H1 (cell line): ENCODE results near the gene DFFB. TPM values are rescaled to one million over a fixed set of nuclear protein-coding genes. Genes with fewer than 3 reads are reported as not detected.

Experiments used
- CTCF ChIA-PET: fragments of 300-600 bp; sonication (Branson Sonifier 250); formaldehyde crosslinking; loops from one replicate; lab custom pipeline; 2021; ENCODE audit not compliant: partially characterized antibody; lab: Charles Lee
- POLR2A ChIA-PET: fragments of 300-600 bp; sonication (Branson Sonifier 250); formaldehyde crosslinking; loops from one replicate; lab custom pipeline; 2021; ENCODE audit warnings: inconsistent platforms; ENCODE audit not compliant: partially characterized antibody; lab: Charles Lee
- DNase-seq, 2 experiments: peaks; one replicate each; pipeline versions ENCODE4 v3.0.0 to v3.0.0-alpha.2; 2010 to 2022; ENCODE audit warnings: low spot score in 2 of 2, low read depth in 1 of 2, mixed read lengths in 1 of 2
- FAIRE-seq: peaks from 2 replicates; lab custom pipeline; 2011; peaks lifted over from hg19 to GRCh38; lab: Jason Lieb, UNC
- H2AFZ ChIP-seq: 2 replicates; pipeline ENCODE4 v1.8.1; 2012; ENCODE audit warnings: low read length, inconsistent platforms
- H2AK5ac ChIP-seq: 2 replicates; pipeline ENCODE4 v1.6.1; 2013; ENCODE audit warnings: low read depth, low read length
- H2BK120ac ChIP-seq: replicated peaks from 2 replicates; pipeline ENCODE3; 2013; ENCODE audit warnings: low read depth, low read length, inconsistent platforms
- H2BK12ac ChIP-seq: 2 replicates; pipeline ENCODE4 v1.6.1; 2013; ENCODE audit warnings: low read depth, low read length
- H2BK15ac ChIP-seq: 2 replicates; pipeline ENCODE4 v1.6.1; 2013; ENCODE audit warnings: low read length
- H2BK20ac ChIP-seq: 2 replicates; pipeline ENCODE4 v1.6.1; 2013; ENCODE audit warnings: low read length
- H2BK5ac ChIP-seq: 2 replicates; pipeline ENCODE4 v1.6.1; 2013; ENCODE audit warnings: low read depth, low read length
- H3K14ac ChIP-seq: 2 replicates; pipeline ENCODE4 v1.6.1; 2013; ENCODE audit warnings: inconsistent platforms; ENCODE audit not compliant: insufficient read length
- H3K18ac ChIP-seq: 2 replicates; pipeline ENCODE4 v1.6.1; 2013; ENCODE audit warnings: low read length; ENCODE audit errors: extremely low read depth
- H3K23ac ChIP-seq: 2 replicates; pipeline ENCODE4 v1.6.1; 2013; ENCODE audit warnings: inconsistent platforms; ENCODE audit not compliant: insufficient read length
- H3K23me2 ChIP-seq: 2 replicates; pipeline ENCODE4 v1.6.1; 2013; ENCODE audit warnings: low read depth, low read length
- H3K27ac ChIP-seq: 2 replicates; pipeline ENCODE4 v1.6.1; 2011; ENCODE audit warnings: low read depth, low read length, inconsistent platforms
- H3K27me3 ChIP-seq, 4 experiments: replicated peaks in 1 of 4; 1 replicate in 1 of 4; 2 replicates in 3 of 4; pipeline versions ENCODE4 v1.6.1 to v1.8.1; 2011 to 2013; ENCODE audit warnings: low read length in 3 of 4, mild to moderate bottlenecking in 3 of 4, inconsistent platforms in 2 of 4, mixed read lengths in 2 of 4, moderate library complexity in 1 of 4; ENCODE audit not compliant: control insufficient read depth in 3 of 4, insufficient read depth in 3 of 4; ENCODE audit errors: extremely low read depth in 1 of 4
- H3K36me3 ChIP-seq, 4 experiments: 2 replicates each; pipeline versions ENCODE4 v1.6.1 to v1.8.1; 2011 to 2013; ENCODE audit warnings: mild to moderate bottlenecking in 4 of 4, low read length in 3 of 4, moderate library complexity in 2 of 4, control low read depth in 1 of 4, inconsistent platforms in 1 of 4; ENCODE audit not compliant: insufficient read depth in 4 of 4, control insufficient read depth in 2 of 4
- H3K4ac ChIP-seq: replicated peaks from 2 replicates; pipeline ENCODE3; 2013; ENCODE audit warnings: low read length, low read depth, mixed read lengths, inconsistent platforms; ENCODE audit not compliant: insufficient read length
- H3K4me1 ChIP-seq, 4 experiments: replicated peaks in 1 of 4; 1 replicate in 1 of 4; 2 replicates in 3 of 4; pipeline versions ENCODE4 v1.6.1 to v1.8.1; 2011 to 2013; ENCODE audit warnings: low read length in 3 of 4, inconsistent platforms in 2 of 4, mixed read lengths in 1 of 4; ENCODE audit not compliant: insufficient read depth in 4 of 4, control insufficient read depth in 3 of 4
- H3K4me2 ChIP-seq, 2 experiments: 2 replicates each; pipeline versions ENCODE4 v1.6.1 to v1.8.1; 2011 to 2013; ENCODE audit warnings: low read depth in 2 of 2, low read length in 2 of 2, control low read depth in 1 of 2, inconsistent platforms in 1 of 2, mild to moderate bottlenecking in 1 of 2; ENCODE audit not compliant: insufficient read depth in 1 of 2
- H3K4me3 ChIP-seq, 4 experiments: fragments of 200-600, 300-600 bp in 1 of 4; sonication (generic), shearing (Covaris generic), sonication (Bioruptor Twin) in 1 of 4; 2 replicates each; pipeline versions ENCODE4 v1.5.1 to v1.8.1; 2011 to 2016; ENCODE audit warnings: low read length in 4 of 4, low read depth in 3 of 4, control low read depth in 2 of 4, inconsistent platforms in 2 of 4, mild to moderate bottlenecking in 2 of 4, mixed read lengths in 1 of 4, moderate library complexity in 1 of 4; ENCODE audit not compliant: insufficient read depth in 2 of 4; ENCODE audit errors: extremely low read depth in 1 of 4
- H3K56ac ChIP-seq: replicated peaks from 2 replicates; pipeline ENCODE3; 2013; ENCODE audit warnings: low read depth, mild to moderate bottlenecking, mixed read lengths, low read length, inconsistent platforms; ENCODE audit not compliant: insufficient read length
- H3K79me1 ChIP-seq: 2 replicates; pipeline ENCODE4 v1.6.1; 2013; ENCODE audit warnings: low read depth, low read length, control low read depth
- H3K79me2 ChIP-seq, 2 experiments: 2 replicates each; pipeline versions ENCODE4 v1.6.1 to v1.8.1; 2012 to 2013; ENCODE audit warnings: low read length in 2 of 2, mild to moderate bottlenecking in 2 of 2, inconsistent platforms in 1 of 2; ENCODE audit not compliant: insufficient read depth in 2 of 2, control insufficient read depth in 1 of 2
- H3K9ac ChIP-seq, 4 experiments: replicated peaks in 1 of 4; 1 replicate in 1 of 4; 2 replicates in 3 of 4; pipeline versions ENCODE4 v1.6.1 to v1.8.1; 2011 to 2013; ENCODE audit warnings: low read depth in 3 of 4, low read length in 3 of 4, control low read depth in 2 of 4, mild to moderate bottlenecking in 2 of 4, moderate library complexity in 2 of 4, inconsistent platforms in 1 of 4; ENCODE audit errors: extremely low read depth in 1 of 4
- H3K9me3 ChIP-seq, 2 experiments: 2 replicates each; pipeline versions ENCODE4 v1.6.1 to v1.8.1; 2012 to 2013; ENCODE audit warnings: mild to moderate bottlenecking in 2 of 2, moderate library complexity in 2 of 2, control low read depth in 1 of 2, inconsistent platforms in 1 of 2, low read depth in 1 of 2, low read length in 1 of 2, mixed read lengths in 1 of 2; ENCODE audit not compliant: insufficient read depth in 2 of 2
- H4K20me1 ChIP-seq, 2 experiments: replicated peaks in 1 of 2; 2 replicates each; pipeline versions ENCODE3 to v1.8.1; 2011 to 2013; ENCODE audit warnings: inconsistent platforms in 2 of 2, low read length in 2 of 2, mild to moderate bottlenecking in 1 of 2; ENCODE audit not compliant: insufficient read depth in 2 of 2, control insufficient read depth in 1 of 2
- H4K5ac ChIP-seq: 2 replicates; pipeline ENCODE4 v1.6.1; 2013; ENCODE audit warnings: low read length, low read depth, mixed read lengths, inconsistent platforms; ENCODE audit not compliant: insufficient read length
- H4K8ac ChIP-seq: 2 replicates; pipeline ENCODE4 v1.8.0; 2013; ENCODE audit warnings: mild to moderate bottlenecking, moderate library complexity, low read length, inconsistent platforms; ENCODE audit not compliant: insufficient read depth; ENCODE audit errors: extremely low read depth
- H4K91ac ChIP-seq: replicated peaks from 2 replicates; pipeline ENCODE3; 2013; ENCODE audit warnings: low read length, mixed read lengths, inconsistent platforms; ENCODE audit not compliant: insufficient read length
- BCL11A ChIP-seq, 2 experiments: IDR thresholded peaks; one replicate each; pipeline ENCODE4 v1.6.1; 2011; ENCODE audit warnings: low read depth in 2 of 2, low read length in 2 of 2, mild to moderate bottlenecking in 2 of 2
- CHD1 ChIP-seq: IDR thresholded peaks from 2 replicates; pipeline ENCODE4 v1.6.1; 2012; ENCODE audit warnings: low read depth, low read length, improper control_type of control experiment
- CHD2 ChIP-seq: IDR thresholded peaks from 2 replicates; pipeline ENCODE4 v1.6.1; 2012; ENCODE audit warnings: low read length, improper control_type of control experiment
- HDAC2 ChIP-seq, 2 experiments: fragments of 300-600 bp in 1 of 2; sonication (generic) in 1 of 2; IDR thresholded peaks; 2 replicates each; pipeline ENCODE4 v1.6.1; 2011 to 2012; ENCODE audit warnings: low read depth in 2 of 2, low read length in 2 of 2, mild to moderate bottlenecking in 2 of 2, moderate library complexity in 2 of 2, borderline replicate concordance in 1 of 2, inconsistent platforms in 1 of 2
- NANOG ChIP-seq: IDR thresholded peaks from 2 replicates; pipeline ENCODE4 v1.6.1; 2011; ENCODE audit warnings: low read length, low read depth, mild to moderate bottlenecking, inconsistent platforms; ENCODE audit not compliant: insufficient read depth, poor library complexity, severe bottlenecking
- POLR2A ChIP-seq, 2 experiments: IDR thresholded peaks; 1 replicate in 1 of 2; 2 replicates in 1 of 2; pipeline ENCODE4 v1.6.1; 2011; ENCODE audit warnings: low read depth in 2 of 2, low read length in 2 of 2, mild to moderate bottlenecking in 2 of 2; ENCODE audit errors: control extremely low read depth in 1 of 2
- RBBP5 ChIP-seq: IDR thresholded peaks from 2 replicates; pipeline ENCODE4 v1.7.1; 2012; ENCODE audit warnings: low read depth, mild to moderate bottlenecking, inconsistent platforms, low read length, moderate library complexity, borderline replicate concordance
- RXRA ChIP-seq: IDR thresholded peaks from 2 replicates; pipeline ENCODE4 v1.6.1; 2011; ENCODE audit warnings: low read depth, mild to moderate bottlenecking, low read length, moderate library complexity; ENCODE audit not compliant: insufficient read depth
- SIN3A ChIP-seq, 2 experiments: IDR thresholded peaks in 1 of 2; conservative IDR thresholded peaks in 1 of 2; 2 replicates each; pipeline ENCODE4 v1.6.1; 2011 to 2012; ENCODE audit warnings: low read length in 2 of 2, improper control_type of control experiment in 1 of 2, low read depth in 1 of 2, mild to moderate bottlenecking in 1 of 2
- TBP ChIP-seq: IDR thresholded peaks from 2 replicates; pipeline ENCODE4 v1.6.1; 2011; ENCODE audit warnings: low read depth, low read length, improper control_type of control experiment
- WGBS, 2 experiments: shearing (Covaris generic) in 1 of 2; methylation state at CpG; one replicate each; pipeline versions ENCODE4 v1.1.6 to v1.1.7; 2013 to 2015; ENCODE audit warnings: low lambda C conversion rate in 2 of 2, mixed read lengths in 2 of 2, inconsistent platforms in 1 of 2, low coverage in 1 of 2, missing lambda C conversion rate in 1 of 2; ENCODE audit not compliant: insufficient replicate concordance in 2 of 2, insufficient coverage in 1 of 2, insufficient read length in 1 of 2; ENCODE audit errors: extremely low coverage in 1 of 2, missing lambda C conversion rate in 1 of 2; 5-methylcytosine and 5-hydroxymethylcytosine counted together
- polyA plus RNA-seq, 7 experiments: library from polyadenylated mRNA; depleted of rRNA in 3 of 7; stranded (reverse) in 5 of 7; unstranded in 2 of 7; fragments of >200 nt in 5 of 7; fragments of 200-250 nt in 2 of 7; gene quantifications; 1 replicate in 5 of 7; 2 replicates in 1 of 7; 4 replicates in 1 of 7; pipeline versions ENCODE4 v1.2.1 to v1.2.3, GENCODE V29; 2011 to 2013; ENCODE audit warnings: missing spikeins in 2 of 7, mixed read lengths in 2 of 7
- total RNA-seq: library from RNA; stranded (reverse); fragmentation: NEBNext Ultra II Directional; extraction: Animal tissue kit (Norgen Biotek cat#: 25700); gene quantifications from 2 replicates; pipeline ENCODE4 v1.2.1, GENCODE V29; 2021
- TF ChIP-seq, protein P1 (sequence below): IDR thresholded peaks from 2 replicates; pipeline ENCODE4 v1.6.1; 2012; ENCODE audit warnings: inconsistent platforms
- TF ChIP-seq, protein P2 (sequence below): IDR thresholded peaks from 2 replicates; pipeline ENCODE4 v1.6.1; 2012; ENCODE audit warnings: inconsistent platforms

Gene DFFB
- total and polyA plus RNA-seq, 2 of the 8 experiments (the other 6 are each of a cell fraction or from before 2014, with no cell fraction given) = 8.6 to 11.9 TPM

DNA sequence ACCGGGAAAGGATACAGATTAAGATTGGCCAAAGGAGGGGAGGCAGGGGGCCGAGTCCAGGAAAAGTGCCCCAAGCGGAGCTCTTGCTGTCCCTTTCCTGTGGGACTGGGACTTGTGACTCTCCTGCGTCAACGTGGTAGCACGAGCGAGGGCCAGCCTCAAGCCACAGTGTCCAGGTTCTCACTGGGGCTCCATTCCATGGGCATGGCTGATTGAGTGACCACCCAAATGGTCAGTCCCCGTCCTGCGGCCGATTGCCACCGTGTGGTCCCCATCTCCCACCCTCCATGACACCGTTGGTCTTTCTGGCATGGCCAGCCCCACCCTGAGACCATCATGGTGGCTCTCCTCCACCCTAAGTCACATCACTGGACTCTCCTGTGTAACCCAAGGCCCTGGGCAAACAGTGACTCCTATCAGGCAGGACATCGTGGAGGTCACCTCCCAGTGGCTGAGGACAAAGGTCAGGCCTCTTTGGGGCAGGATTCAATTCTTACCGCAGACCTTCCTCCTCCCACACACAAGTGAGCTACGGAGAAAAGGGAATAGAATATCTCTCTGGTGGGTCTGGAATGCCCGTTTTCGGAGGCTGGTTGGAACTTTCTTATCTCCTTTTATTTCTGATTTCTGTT is 51.7 kb downstream of the DFFB start:
- no peak overlapping the region for H4K91ac ChIP-seq
- H2BK5ac ChIP-seq = no peak overlapping the region
- H3K56ac ChIP-seq = no peak overlapping the region
- CTCF ChIA-PET = interaction anchor here (0.8 kb wide), 1 partner anchor 40 kb away, joined by 3 read pairs; no protein-coding TSS in a partner anchor
- H2BK20ac ChIP-seq = no peak overlapping the region
- H3K79me1 ChIP-seq = no peaks in the 10 kb centered on the region; the same call in 1 of the 2 replicates
- FAIRE-seq = no peak
- no peak overlapping the region for H2BK12ac ChIP-seq
- H3K79me2 ChIP-seq = no peaks in the 10 kb centered on the region
- H3K18ac ChIP-seq = no peak overlapping the region
- H2AFZ ChIP-seq = no peak overlapping the region
- H3K14ac ChIP-seq = no peak overlapping the region
- H4K20me1 ChIP-seq = no peaks in the 10 kb centered on the region
- no peak overlapping the region for H4K5ac ChIP-seq
- no peak overlapping the region for H3K9ac ChIP-seq
- H2BK120ac ChIP-seq = no peak overlapping the region
- no peak overlapping the region for H3K4me3 ChIP-seq
- no peaks in the 10 kb centered on the region for H3K9me3 ChIP-seq
- no peak overlapping the region for H2BK15ac ChIP-seq
- no peaks in the 10 kb centered on the region; the same call in 1 of the 2 replicates for H3K23me2 ChIP-seq
- H3K4me1 ChIP-seq = peaks cover 0 to 9% (median 7%) of the 10 kb centered on the region in 4 experiments; a peak in 3 of 7 replicates
- TF ChIP-seq POLR2A (IDR thresholded peaks at IDR 0.05; ENCODE audit: control extremely low read depth in 1 of 2, low read depth in 2 of 2, low read length in 2 of 2) (no peak), TBP (no peak), CHD2 (no peak), HDAC2 (IDR thresholded peaks at IDR 0.05; ENCODE audit: borderline replicate concordance in 1 of 2, low read depth in 2 of 2, low read length in 2 of 2) (no peak), RBBP5 (no peak), SIN3A (conservative IDR thresholded peaks at IDR 0.05 in 1 of 2, IDR thresholded peaks at IDR 0.05 in 1 of 2; ENCODE audit: low read depth in 1 of 2, low read length in 2 of 2) (no peak), RXRA (no peak), CHD1 (no peak), BCL11A (IDR thresholded peaks at IDR 0.05; ENCODE audit: low read depth in 2 of 2, low read length in 2 of 2) (no peak), NANOG (no peak)
- TF ChIP-seq, protein P1, sequence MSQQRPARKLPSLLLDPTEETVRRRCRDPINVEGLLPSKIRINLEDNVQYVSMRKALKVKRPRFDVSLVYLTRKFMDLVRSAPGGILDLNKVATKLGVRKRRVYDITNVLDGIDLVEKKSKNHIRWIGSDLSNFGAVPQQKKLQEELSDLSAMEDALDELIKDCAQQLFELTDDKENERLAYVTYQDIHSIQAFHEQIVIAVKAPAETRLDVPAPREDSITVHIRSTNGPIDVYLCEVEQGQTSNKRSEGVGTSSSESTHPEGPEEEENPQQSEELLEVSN = no peak
- TF ChIP-seq, protein P2, sequence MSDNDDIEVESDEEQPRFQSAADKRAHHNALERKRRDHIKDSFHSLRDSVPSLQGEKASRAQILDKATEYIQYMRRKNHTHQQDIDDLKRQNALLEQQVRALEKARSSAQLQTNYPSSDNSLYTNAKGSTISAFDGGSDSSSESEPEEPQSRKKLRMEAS = no peak
- TF ChIP-seq, all 59 proteins: peak for 0
- H2AK5ac ChIP-seq = no peak overlapping the region
- H4K8ac ChIP-seq = no peak overlapping the region; the same call in 1 of the 2 replicates
- H3K4ac ChIP-seq = no peak overlapping the region
- no peak overlapping the region for H3K23ac ChIP-seq
- H3K36me3 ChIP-seq = no peaks in the 10 kb centered on the region
- H3K27ac ChIP-seq = no peak overlapping the region
- POLR2A ChIA-PET = no interaction called here
- 89% methylated on average over 14 of the region's 17 CpGs; no CpG with 5 or more reads in 1 of the 2 experiments for WGBS, 2 experiments
- no peak overlapping the region for H3K4me2 ChIP-seq
- no peak for DNase-seq
- no peaks in the 10 kb centered on the region; a peak in 1 of 7 replicates for H3K27me3 ChIP-seq
